Uterus (tissue), 4 donors: ENCODE results near the gene MMP21. TPM values are rescaled to one million over a fixed set of nuclear protein-coding genes. Genes with fewer than 3 reads are reported as not detected.

Source experiments
- DNase-seq, 2 donors: peaks; one replicate each; pipeline ENCODE4 v3.0.0-alpha.2; 2019 to 2020
- H3K27ac ChIP-seq, 2 donors: fragments of 200-600 bp; sonication (generic); 1 replicate in 1 of 2; 2 replicates in 1 of 2; pipeline ENCODE4 v1.5.1; 2016 to 2018
- H3K27me3 ChIP-seq, 2 donors: fragments of 200-600 bp; sonication (generic); one replicate each; pipeline ENCODE4 v1.5.1; 2018 to 2019; ENCODE audit warnings: control low read depth in 1 of 2
- H3K36me3 ChIP-seq, 2 donors: fragments of 200-600 bp; sonication (generic); one replicate each; pipeline ENCODE4 v1.5.1; 2019; ENCODE audit warnings: control low read depth in 1 of 2
- H3K4me1 ChIP-seq, 2 donors: fragments of 200-600 bp; sonication (generic); one replicate each; pipeline ENCODE4 v1.5.1; 2018 to 2019; ENCODE audit warnings: control low read depth in 1 of 2
- H3K4me3 ChIP-seq, 2 donors: fragments of 200-600 bp; sonication (generic); 1 replicate in 1 of 2; 2 replicates in 1 of 2; pipeline ENCODE4 v1.5.1; 2018 to 2019; ENCODE audit warnings: mild to moderate bottlenecking in 1 of 2
- H3K9me3 ChIP-seq, 2 donors: fragments of 200-600 bp; sonication (generic); one replicate each; pipeline ENCODE4 v1.5.1; 2019; ENCODE audit warnings: control low read depth in 1 of 2
- CTCF ChIP-seq, 4 experiments: fragments of 200-600 bp in 2 of 4; fragments of 450-650 bp in 2 of 4; sonication (generic) in 2 of 4; IDR thresholded peaks; one replicate each; pipeline ENCODE4 v1.5.1; 2016 to 2019; ENCODE audit warnings: antibody characterized with exemption in 4 of 4, mild to moderate bottlenecking in 2 of 4, moderate library complexity in 1 of 4
- POLR2A ChIP-seq, 2 donors: fragments of 450-650 bp; IDR thresholded peaks; one replicate each; pipeline ENCODE4 v1.6.1; 2016; ENCODE audit warnings: antibody characterized with exemption in 2 of 2, mild to moderate bottlenecking in 1 of 2, moderate library complexity in 1 of 2
- intact Hi-C: fragments of 100-400 bp; cut with DNase I; formaldehyde crosslinking; loops from one replicate; pipeline ENCODE4 v1.15.1; 2023; ENCODE audit warnings: low total_unique reads
- total RNA-seq, 4 donors: library from RNA; depleted of rRNA in 3 of 4; stranded (reverse); fragments of >200 nt in 3 of 4; gene quantifications; one replicate each; pipeline versions ENCODE4 v1.1.0 to v1.2.4, GENCODE V29; 2014 to 2023
- donor health status: DM: yes; HTN: yes; CAD: no.

MMP21 gene
- total RNA-seq, 4 donors from 2014 or later, result 0.21 to 0.48 TPM; not detected in 2

DNA sequence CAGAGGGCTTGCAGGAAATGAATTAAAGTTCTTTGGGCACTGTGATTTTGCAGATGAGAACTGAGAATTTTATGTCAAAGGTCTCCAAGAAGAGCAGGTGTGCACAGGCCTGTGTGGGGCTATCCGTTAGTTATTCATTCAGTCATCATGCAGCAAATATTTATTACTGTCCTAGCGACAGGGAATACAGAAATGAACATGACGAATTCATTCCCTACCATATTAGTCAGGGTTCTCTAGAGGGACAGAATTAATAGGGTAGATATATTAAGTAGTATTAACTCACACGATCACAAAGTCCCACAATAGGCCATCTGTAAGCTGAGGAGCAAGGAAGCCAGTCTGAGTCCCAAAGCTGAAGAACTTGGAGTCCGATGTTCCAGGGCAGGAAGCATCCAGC is 2.9 kb upstream of the MMP21 start:
- H3K4me1 ChIP-seq, result no peaks in the 10 kb centered on the region
- H3K27me3 ChIP-seq, result no peaks in the 10 kb centered on the region
- intact Hi-C loops, result no loop called here

DNA sequence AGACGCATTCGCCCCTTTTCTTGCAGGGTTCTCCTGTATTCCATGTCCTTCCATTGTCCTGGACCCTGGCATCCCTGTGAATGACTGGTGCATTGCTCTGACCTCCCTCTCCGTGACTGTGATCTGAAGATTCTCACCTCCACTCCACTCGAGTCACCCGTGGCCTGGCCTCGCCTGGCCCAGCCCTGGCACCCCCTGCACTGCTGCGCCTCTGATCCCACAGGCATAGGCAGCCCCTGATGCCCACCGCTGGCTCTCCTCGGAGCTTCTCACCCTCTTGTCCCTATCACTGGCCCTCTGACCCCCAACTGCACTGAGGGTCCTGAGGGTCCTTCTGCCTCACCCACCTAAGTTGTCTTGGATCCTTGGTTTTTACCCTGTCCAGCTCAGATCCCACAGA is 2.2 kb upstream of the MMP21 start:
- no peak for DNase-seq
- H3K4me1 ChIP-seq, result no peaks in the 10 kb centered on the region
- intact Hi-C loops, result no loop called here
- H3K36me3 ChIP-seq, result no peaks in the 10 kb centered on the region
- TF ChIP-seq POLR2A (IDR thresholded peaks at IDR 0.05) (no peak), CTCF (IDR thresholded peaks at IDR 0.05) (no peak)
- H3K27ac ChIP-seq, result no peak overlapping the region
- H3K27me3 ChIP-seq, result no peaks in the 10 kb centered on the region
- no peaks in the 10 kb centered on the region for H3K9me3 ChIP-seq
- H3K4me3 ChIP-seq, result no peak overlapping the region

More for the DNA sequence above, 2.9 kb upstream of the MMP21 start:
- Histone ChIP-seq H3K9me3 (no peaks in the 10 kb centered on the region), H3K4me3 (no peak overlapping the region), H3K36me3 (no peaks in the 10 kb centered on the region), H3K27ac (no peak overlapping the region)
- DNase-seq, result no peak
- TF ChIP-seq CTCF (IDR thresholded peaks at IDR 0.05), result no peak
- no peak for TF ChIP-seq POLR2A (IDR thresholded peaks at IDR 0.05)

- no peak for DNase-seq
- no peak overlapping the region for H3K4me3 ChIP-seq
- H3K27me3 ChIP-seq, result no peaks in the 10 kb centered on the region
- no peaks in the 10 kb centered on the region for H3K36me3 ChIP-seq
- H3K9me3 ChIP-seq, result no peaks in the 10 kb centered on the region
- no peaks in the 10 kb centered on the region for H3K4me1 ChIP-seq
- no peak overlapping the region for H3K27ac ChIP-seq
- no peak for TF ChIP-seq CTCF (IDR thresholded peaks at IDR 0.05)
- TF ChIP-seq POLR2A (IDR thresholded peaks at IDR 0.05), result no peak
- intact Hi-C loops, result no loop called here
Measured at GRCh38 chr10:125774581-125775191, 935 bp downstream of the MMP21 start.

DNA sequence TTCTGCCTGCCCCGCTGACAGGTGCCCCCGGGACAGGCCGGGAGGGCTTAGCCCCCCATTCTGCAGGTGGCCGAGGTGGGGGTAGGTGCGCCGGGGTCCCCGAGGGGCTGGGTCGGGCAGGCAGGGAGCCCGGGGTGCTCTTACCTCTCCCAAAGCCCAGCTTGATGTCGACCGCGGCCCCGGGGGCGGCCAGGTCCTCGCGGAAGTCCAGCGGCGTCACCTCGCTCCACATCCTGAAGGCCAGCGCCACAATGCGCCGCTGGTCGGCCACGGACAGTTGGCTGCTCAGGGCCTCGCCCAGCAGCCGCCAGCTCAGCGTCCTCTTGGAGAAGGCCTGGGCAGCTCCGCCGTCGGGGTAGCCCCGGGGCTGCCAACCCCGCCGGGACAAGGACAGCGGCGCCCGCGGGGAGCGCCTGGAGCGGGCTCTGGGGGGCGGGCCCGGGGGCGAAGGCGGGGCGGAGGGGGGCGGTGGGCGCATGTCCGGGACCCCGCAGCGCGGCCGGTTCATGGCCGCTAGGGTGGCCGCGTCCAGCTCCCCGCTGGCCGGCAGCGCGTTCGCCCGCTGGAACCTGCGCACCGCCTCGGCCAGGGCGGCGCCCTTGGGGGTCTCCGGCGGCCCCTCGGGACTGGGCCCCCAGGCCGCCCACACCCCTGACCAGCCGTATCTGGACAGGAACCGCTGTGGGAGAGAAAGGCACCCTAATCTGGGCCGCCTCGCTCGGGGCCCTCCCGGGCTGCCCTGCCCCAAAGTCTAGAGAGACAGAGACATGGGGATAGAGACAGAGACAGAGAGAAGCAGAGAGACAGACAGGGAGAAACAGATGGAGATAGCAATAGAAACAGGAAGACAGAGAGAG is 1.7 kb downstream of the MMP21 start:
- Histone ChIP-seq H3K4me1 (no peaks in the 10 kb centered on the region), H3K36me3 (no peaks in the 10 kb centered on the region), H3K27ac (no peak overlapping the region), H3K4me3 (peak overlapping the region in 1 of 2 donors; percentile 9), H3K9me3 (no peaks in the 10 kb centered on the region), H3K27me3 (no peaks in the 10 kb centered on the region)
- TF ChIP-seq CTCF (IDR thresholded peaks at IDR 0.05) (no peak), POLR2A (IDR thresholded peaks at IDR 0.05) (no peak)
- intact Hi-C loops, result no loop called here
- no peak for DNase-seq

- intact Hi-C loops, result no loop called here
- no peaks in the 10 kb centered on the region for H3K27me3 ChIP-seq
- TF ChIP-seq POLR2A (IDR thresholded peaks at IDR 0.05) (no peak), CTCF (IDR thresholded peaks at IDR 0.05) (no peak)
- no peaks in the 10 kb centered on the region for H3K36me3 ChIP-seq
- H3K9me3 ChIP-seq, result no peaks in the 10 kb centered on the region
- H3K4me3 ChIP-seq, result no peak overlapping the region
- no peak overlapping the region for H3K27ac ChIP-seq
- H3K4me1 ChIP-seq, result no peaks in the 10 kb centered on the region
- no peak for DNase-seq
Measured at GRCh38 chr10:125772864-125773180, 2.8 kb downstream of the MMP21 start.
